Activated CD8-positive, alpha-beta T cell treated with anti-CD3 and anti-CD28 coated beads for 36 hours (primary cell): ENCODE data around the gene MYPN. TPM values are rescaled to one million over a fixed set of nuclear protein-coding genes. Genes with fewer than 3 reads are reported as not detected.

Experiments
- ATAC-seq: fragments of 200-7000 bp; cut with Tn5 transposase; one replicate; pipeline ENCODE4 v1.10.0; 2021; ENCODE audit warnings: mild to moderate bottlenecking, moderate library complexity
- CTCF ChIA-PET: fragments of 350-600 bp; sonication (Branson Sonifier 250); formaldehyde crosslinking; loops from one replicate; lab custom pipeline; 2021; ENCODE audit warnings: antibody characterized with exemption; lab: Charles Lee
- POLR2A ChIA-PET: fragments of 350-600 bp; sonication (Branson Sonifier 250); formaldehyde crosslinking; loops from one replicate; lab custom pipeline; 2021; ENCODE audit warnings: antibody characterized with exemption; lab: Charles Lee
- DNase-seq: peaks from one replicate; pipeline ENCODE4 v3.0.0-alpha.2; 2020
- H3K27ac Mint-ChIP-seq: one replicate; pipeline ENCODE4 v1.8.0; 2021; ENCODE audit warnings: mild to moderate bottlenecking, mixed read lengths
- H3K27me3 Mint-ChIP-seq: one replicate; pipeline ENCODE4 v1.8.0; 2021; ENCODE audit warnings: mixed read lengths
- H3K36me3 Mint-ChIP-seq: one replicate; pipeline ENCODE4 v1.8.0; 2021; ENCODE audit warnings: low read depth, mixed read lengths
- H3K4me1 Mint-ChIP-seq: one replicate; pipeline ENCODE4 v1.8.0; 2021; ENCODE audit warnings: low read depth, mixed read lengths
- H3K4me3 Mint-ChIP-seq: one replicate; pipeline ENCODE4 v1.8.0; 2021; ENCODE audit warnings: mild to moderate bottlenecking, moderate library complexity, mixed read lengths
- H3K9me3 Mint-ChIP-seq: one replicate; pipeline ENCODE4 v1.8.0; 2021; ENCODE audit warnings: mixed read lengths
- intact Hi-C: fragments of 100-400 bp; cut with micrococcal nuclease; formaldehyde crosslinking; loops from one replicate; pipeline ENCODE4 v1.10.0; 2022
- total RNA-seq, 2 experiments: library from RNA; stranded (reverse); gene quantifications; one replicate each; pipeline ENCODE4 v1.2.3, GENCODE V29; 2021
- TF ChIP-seq, protein P1 (sequence below): fragments of 200-600 bp; IDR thresholded peaks from one replicate; pipeline ENCODE4 v1.8.0; 2022; ENCODE audit warnings: antibody characterized with exemption, mild to moderate bottlenecking

Gene MYPN
- total RNA-seq, 2 experiments from 2014 or later: not detected

DNA sequence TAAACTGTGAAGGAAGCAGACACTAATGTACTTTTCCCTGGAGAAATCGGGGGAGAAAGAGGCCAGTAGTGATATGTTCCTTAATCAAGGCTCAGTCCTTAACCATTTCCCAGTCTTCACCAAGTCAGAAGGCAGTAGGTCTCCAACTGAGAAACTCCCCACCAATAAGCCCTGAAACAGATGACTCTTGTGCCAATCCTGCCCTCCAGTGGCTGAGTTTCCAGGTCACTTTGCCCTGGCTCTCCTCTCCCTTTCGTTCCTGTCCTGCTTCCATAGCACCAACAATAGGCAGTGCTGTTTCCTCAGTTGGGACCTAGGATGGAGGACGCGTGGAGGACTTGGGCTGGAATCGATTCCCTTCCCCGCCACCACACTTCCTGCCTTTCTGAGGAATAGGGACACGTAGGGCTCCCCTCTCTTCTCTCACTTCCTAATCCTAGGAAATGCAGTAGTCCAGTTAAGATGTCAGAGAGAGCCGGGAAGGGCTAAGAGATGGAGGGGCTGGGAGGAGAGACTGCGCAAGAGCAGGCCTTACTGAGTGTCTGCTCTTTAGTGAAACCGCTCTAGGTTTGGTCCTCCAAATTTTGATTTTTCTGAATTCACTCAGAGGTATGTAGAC lies 99.2 kb downstream of the MYPN start:
- ChIA-PET POLR2A (interaction anchor here (0.6 to 2.1 kb wide), 2 partner anchors 15 to 88 kb away, joined by 3 to 4 read pairs; no protein-coding TSS in a partner anchor), CTCF (interaction anchor here (1.5 to 8.3 kb wide), 4 partner anchors 20 to 140 kb away, joined by 4 to 134 read pairs (median 6); no protein-coding TSS in a partner anchor)
- ATAC-seq (peak; percentile 53), DNase-seq (peak; percentile 50)
- Mint-ChIP-seq H3K4me1 (no peaks in the 10 kb centered on the region), H3K36me3 (no peaks in the 10 kb centered on the region), H3K27ac (no peak overlapping the region), H3K4me3 (no peak overlapping the region), H3K27me3 (peaks cover 7% of the 10 kb centered on the region), H3K9me3 (no peaks in the 10 kb centered on the region)
- intact Hi-C loops: no loop called here
- TF ChIP-seq, protein P1, sequence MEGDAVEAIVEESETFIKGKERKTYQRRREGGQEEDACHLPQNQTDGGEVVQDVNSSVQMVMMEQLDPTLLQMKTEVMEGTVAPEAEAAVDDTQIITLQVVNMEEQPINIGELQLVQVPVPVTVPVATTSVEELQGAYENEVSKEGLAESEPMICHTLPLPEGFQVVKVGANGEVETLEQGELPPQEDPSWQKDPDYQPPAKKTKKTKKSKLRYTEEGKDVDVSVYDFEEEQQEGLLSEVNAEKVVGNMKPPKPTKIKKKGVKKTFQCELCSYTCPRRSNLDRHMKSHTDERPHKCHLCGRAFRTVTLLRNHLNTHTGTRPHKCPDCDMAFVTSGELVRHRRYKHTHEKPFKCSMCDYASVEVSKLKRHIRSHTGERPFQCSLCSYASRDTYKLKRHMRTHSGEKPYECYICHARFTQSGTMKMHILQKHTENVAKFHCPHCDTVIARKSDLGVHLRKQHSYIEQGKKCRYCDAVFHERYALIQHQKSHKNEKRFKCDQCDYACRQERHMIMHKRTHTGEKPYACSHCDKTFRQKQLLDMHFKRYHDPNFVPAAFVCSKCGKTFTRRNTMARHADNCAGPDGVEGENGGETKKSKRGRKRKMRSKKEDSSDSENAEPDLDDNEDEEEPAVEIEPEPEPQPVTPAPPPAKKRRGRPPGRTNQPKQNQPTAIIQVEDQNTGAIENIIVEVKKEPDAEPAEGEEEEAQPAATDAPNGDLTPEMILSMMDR: no peak

DNA sequence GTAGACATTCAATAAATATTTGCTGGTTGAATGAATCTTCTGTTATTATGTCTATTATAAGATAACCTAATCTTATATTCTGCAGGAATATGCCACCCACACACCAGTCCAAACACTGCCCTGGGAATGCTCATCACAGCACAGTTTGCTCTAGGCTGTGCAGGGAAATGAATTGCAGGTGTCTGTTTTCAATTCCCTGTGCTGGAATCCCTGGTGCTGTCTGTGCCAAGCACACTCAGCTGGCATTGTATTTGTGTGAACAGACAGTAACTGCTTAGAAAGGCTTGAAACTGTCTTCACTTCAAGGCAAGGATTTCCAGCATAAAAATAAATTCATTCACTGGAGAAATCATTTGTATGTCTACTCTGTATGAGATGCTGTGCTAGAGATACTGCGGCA lies 102.4 kb downstream of the MYPN start:
- CTCF ChIA-PET: interaction anchor here (1.4 to 8.3 kb wide), 10 partner anchors 10 to 252 kb away, joined by 3 to 134 read pairs (median 7); no protein-coding TSS in a partner anchor
- DNase-seq (no peak), ATAC-seq (no peak)
- no peaks in the 10 kb centered on the region for H3K4me1 Mint-ChIP-seq
- intact Hi-C loops: loop anchor here (5.0 kb wide), 2 partner anchors 91 to 136 kb away; no protein-coding TSS in a partner anchor
- TF ChIP-seq, protein P1: no peak
- H3K27ac Mint-ChIP-seq: no peak overlapping the region
- H3K36me3 Mint-ChIP-seq: no peaks in the 10 kb centered on the region
- H3K27me3 Mint-ChIP-seq: no peaks in the 10 kb centered on the region
- POLR2A ChIA-PET: no interaction called here
- H3K4me3 Mint-ChIP-seq: no peak overlapping the region
- H3K9me3 Mint-ChIP-seq: no peaks in the 10 kb centered on the region

DNA sequence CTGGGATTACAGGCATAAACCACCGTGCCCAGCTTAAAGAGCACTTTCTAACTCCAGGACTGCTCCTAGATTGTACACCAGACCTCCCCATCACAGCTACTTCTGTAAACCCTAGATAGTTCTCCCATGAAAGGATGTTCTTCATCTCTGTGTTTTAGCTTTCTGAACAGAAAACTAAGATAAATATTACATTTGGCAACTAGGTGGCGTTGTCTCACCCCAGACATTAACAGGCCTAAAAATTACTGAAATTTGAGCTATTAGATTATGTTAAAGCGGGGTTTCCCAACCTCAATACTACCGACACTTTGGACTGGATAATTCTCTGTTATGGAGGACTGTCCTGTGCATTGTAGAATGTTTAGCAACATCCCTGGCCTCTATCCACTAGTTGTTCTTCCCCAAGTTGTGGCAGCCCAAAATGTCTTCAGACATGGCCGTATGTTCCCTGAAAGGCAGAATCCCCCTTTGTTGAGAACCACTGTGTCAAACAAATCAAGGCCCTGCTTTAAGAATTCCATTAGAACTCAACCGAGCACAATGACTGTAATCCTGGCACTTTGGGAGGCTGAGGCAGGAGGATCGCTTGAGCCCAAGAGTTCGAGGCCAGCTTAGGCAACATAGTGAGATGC lies 103.5 kb downstream of the MYPN start:
- CTCF ChIA-PET: interaction anchor here (0.6 to 8.3 kb wide), 67 partner anchors 8 to 685 kb away, joined by 3 to 134 read pairs (median 4); partner anchors contain the start of genes ATOH7, DNAJC12, PBLD and RUFY2
- H3K27me3 Mint-ChIP-seq: no peaks in the 10 kb centered on the region
- POLR2A ChIA-PET: no interaction called here
- no peaks in the 10 kb centered on the region for H3K9me3 Mint-ChIP-seq
- TF ChIP-seq, protein P1: peak; percentile 79
- H3K36me3 Mint-ChIP-seq: no peaks in the 10 kb centered on the region
- intact Hi-C loops: loop anchor here (5.0 kb wide), 2 partner anchors 89 to 134 kb away; no protein-coding TSS in a partner anchor
- no peak overlapping the region for H3K4me3 Mint-ChIP-seq
- DNase-seq (no peak), ATAC-seq (no peak)
- no peaks in the 10 kb centered on the region for H3K4me1 Mint-ChIP-seq
- H3K27ac Mint-ChIP-seq: no peak overlapping the region

DNA sequence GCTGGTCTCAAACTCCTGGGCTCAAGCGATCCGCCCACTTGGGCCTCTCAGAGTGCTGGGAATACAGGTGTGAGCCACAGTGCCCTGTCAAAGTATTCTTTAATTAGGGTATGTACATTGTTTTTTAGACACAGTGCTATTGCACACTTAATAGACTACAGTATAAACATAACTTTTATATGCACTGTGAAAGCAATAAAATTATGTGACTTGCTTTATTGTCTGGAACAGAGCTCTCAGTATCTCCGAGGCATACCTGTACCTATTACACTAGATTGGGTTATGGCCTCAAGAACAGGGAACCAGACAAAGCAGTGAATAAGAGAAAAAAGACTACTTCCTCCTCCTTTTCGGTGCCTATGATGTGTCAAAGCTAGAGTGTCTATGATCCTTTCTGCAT lies 109.5 kb downstream of the MYPN start:
- POLR2A ChIA-PET: no interaction called here
- H3K27ac Mint-ChIP-seq: no peak overlapping the region
- no peak for DNase-seq
- ATAC-seq: no peak
- H3K27me3 Mint-ChIP-seq: no peaks in the 10 kb centered on the region
- no peaks in the 10 kb centered on the region for H3K4me1 Mint-ChIP-seq
- H3K36me3 Mint-ChIP-seq: no peaks in the 10 kb centered on the region
- TF ChIP-seq, protein P1: no peak
- H3K4me3 Mint-ChIP-seq: no peak overlapping the region
- intact Hi-C loops: no loop called here
- CTCF ChIA-PET: no interaction called here
- H3K9me3 Mint-ChIP-seq: no peaks in the 10 kb centered on the region

DNA sequence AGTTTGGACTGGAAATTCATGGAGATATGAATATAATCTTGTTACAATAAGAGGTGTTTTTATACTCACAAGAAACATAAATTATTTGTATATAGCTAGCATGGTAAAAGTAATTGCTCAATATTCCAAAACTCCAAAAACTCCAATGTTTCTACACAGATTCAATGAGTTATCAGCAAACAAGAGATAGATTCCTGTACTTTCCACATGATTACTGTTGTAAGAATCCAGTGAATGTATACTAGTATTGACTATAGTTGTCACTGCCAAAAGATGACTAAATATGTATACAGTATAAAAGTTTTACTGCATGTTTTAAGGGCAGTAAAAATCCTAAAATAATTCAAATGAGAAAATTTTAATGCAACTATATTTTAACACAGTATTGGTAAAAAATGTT lies 111.9 kb downstream of the MYPN start:
- intact Hi-C loops: no loop called here
- no peak overlapping the region for H3K4me3 Mint-ChIP-seq

More for the DNA sequence above, 111.9 kb downstream of the MYPN start:
- no peak for ATAC-seq
- CTCF ChIA-PET: interaction anchor here (0.7 to 1.5 kb wide), 3 partner anchors 8 to 81 kb away, joined by 3 to 9 read pairs (median 3); no protein-coding TSS in a partner anchor
- Mint-ChIP-seq H3K36me3 (no peaks in the 10 kb centered on the region), H3K4me1 (no peaks in the 10 kb centered on the region), H3K9me3 (no peaks in the 10 kb centered on the region), H3K27ac (no peak overlapping the region), H3K27me3 (no peaks in the 10 kb centered on the region)
- POLR2A ChIA-PET: no interaction called here
- DNase-seq: no peak
- TF ChIP-seq, protein P1: no peak
